LNCaP clone FGC (cell line): Measurements from ENCODE around the gene RCOR2.

Experiments used
- DNase-seq: peaks from one replicate; pipeline ENCODE4 v3.0.0-alpha.2; 2011; ENCODE audit warnings: low read depth
- H3K4me3 ChIP-seq: 2 replicates; pipeline ENCODE4 v1.5.1; 2011; ENCODE audit warnings: mild to moderate bottlenecking, low read depth, low read length, control low read depth
- CTCF ChIP-seq: IDR thresholded peaks from 2 replicates; pipeline ENCODE4 v1.5.1; 2012; ENCODE audit warnings: mild to moderate bottlenecking; ENCODE audit not compliant: control insufficient read depth, insufficient read depth; ENCODE audit errors: extremely low read depth

The RCOR2 gene

GRCh38 chr11:63888170-63889086 is 28.5 kb downstream of the RCOR2 start:
- peak overlapping the region; percentile 51 for H3K4me3 ChIP-seq
- no peak for DNase-seq
- no peak for TF ChIP-seq CTCF

- DNase-seq = no peak
- no peak for TF ChIP-seq CTCF
- H3K4me3 ChIP-seq = no peak overlapping the region
These were observed 29.5 kb downstream of the RCOR2 start for GRCh38 chr11:63887386-63887999.

- H3K4me3 ChIP-seq = no peak overlapping the region
- TF ChIP-seq CTCF = no peak
- peak; percentile 41 for DNase-seq
These were observed 32.6 kb downstream of the RCOR2 start for GRCh38 chr11:63884196-63884932.

GRCh38 chr11:63883791-63884190 is 33.2 kb downstream of the RCOR2 start:
- no peak for DNase-seq
- H3K4me3 ChIP-seq = no peak overlapping the region
- TF ChIP-seq CTCF = no peak

- no peak for TF ChIP-seq CTCF
- H3K4me3 ChIP-seq = no peak overlapping the region
- DNase-seq = no peak
These were observed 34.3 kb downstream of the RCOR2 start for GRCh38 chr11:63882555-63883242.

GRCh38 chr11:63880403-63880790 is 36.6 kb downstream of the RCOR2 start:
- no peak for DNase-seq
- no peak overlapping the region for H3K4me3 ChIP-seq
- TF ChIP-seq CTCF = no peak
